A549 treated with DMSO at 1 μM for 4 hours (cell line): Measurements from ENCODE around the gene CIAPIN1. TPM values are rescaled to one million over a fixed set of nuclear protein-coding genes. Genes with fewer than 3 reads are reported as not detected.

Experiments used
- total RNA-seq: library from RNA; stranded (reverse); fragments of 200-300 nt; extraction: Qiagen RNA extraction; gene quantifications from 5 replicates; pipeline ENCODE4 v1.2.3, GENCODE V29; 2022; ENCODE audit warnings: low read depth

Gene CIAPIN1
- total RNA-seq: 68.9 to 89.6 TPM (median 73.2 TPM) in 5 replicates

DNA sequence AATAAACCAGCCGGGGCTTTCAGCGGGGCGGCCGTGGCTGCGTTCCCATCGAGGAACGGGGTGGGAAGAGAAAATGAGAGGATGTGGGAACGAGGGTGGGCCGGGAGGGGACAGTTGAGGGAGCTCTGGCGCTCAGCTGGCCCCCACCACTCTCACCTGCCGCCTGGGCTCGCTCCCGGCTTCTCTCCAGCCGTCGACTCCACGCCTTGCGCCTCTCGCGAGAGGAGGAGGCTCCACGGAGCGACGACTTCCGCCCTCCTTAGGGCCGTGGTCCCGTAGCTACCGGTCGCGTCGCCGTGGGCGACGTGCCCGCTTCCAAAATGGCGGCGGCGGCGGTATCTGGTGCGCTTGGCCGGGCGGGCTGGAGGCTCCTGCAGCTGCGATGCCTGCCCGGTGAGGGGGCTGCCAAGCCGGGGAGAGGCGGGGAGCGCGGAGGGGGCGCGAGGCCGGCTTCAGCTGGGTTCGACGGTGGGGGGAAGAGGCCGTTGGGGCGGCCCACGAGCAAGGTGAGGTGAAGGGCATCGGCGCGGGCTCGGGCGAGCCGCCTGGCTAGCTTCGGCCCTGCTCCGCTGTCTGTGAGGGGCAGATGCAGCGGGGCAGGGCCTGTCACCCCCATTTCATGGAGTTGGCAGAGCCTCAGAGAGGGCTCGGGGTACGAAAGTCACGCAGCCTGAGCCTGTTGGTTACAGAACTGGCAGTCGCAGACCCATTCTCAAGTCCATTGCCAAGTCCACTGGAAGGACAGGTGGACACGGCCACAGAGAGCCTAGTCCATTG lies at the start of gene CIAPIN1, which contains the start of gene COQ9:
Gene CIAPIN1 (minus strand): TSS at position 200 of the 777 bp plus-strand sequence. CDS start 6,457 bp downstream, outside the sequence.
Gene COQ9 (plus strand): TSS at position 294 of the 777 bp plus-strand sequence. CDS start 27 bp downstream, at position 321.

DNA sequence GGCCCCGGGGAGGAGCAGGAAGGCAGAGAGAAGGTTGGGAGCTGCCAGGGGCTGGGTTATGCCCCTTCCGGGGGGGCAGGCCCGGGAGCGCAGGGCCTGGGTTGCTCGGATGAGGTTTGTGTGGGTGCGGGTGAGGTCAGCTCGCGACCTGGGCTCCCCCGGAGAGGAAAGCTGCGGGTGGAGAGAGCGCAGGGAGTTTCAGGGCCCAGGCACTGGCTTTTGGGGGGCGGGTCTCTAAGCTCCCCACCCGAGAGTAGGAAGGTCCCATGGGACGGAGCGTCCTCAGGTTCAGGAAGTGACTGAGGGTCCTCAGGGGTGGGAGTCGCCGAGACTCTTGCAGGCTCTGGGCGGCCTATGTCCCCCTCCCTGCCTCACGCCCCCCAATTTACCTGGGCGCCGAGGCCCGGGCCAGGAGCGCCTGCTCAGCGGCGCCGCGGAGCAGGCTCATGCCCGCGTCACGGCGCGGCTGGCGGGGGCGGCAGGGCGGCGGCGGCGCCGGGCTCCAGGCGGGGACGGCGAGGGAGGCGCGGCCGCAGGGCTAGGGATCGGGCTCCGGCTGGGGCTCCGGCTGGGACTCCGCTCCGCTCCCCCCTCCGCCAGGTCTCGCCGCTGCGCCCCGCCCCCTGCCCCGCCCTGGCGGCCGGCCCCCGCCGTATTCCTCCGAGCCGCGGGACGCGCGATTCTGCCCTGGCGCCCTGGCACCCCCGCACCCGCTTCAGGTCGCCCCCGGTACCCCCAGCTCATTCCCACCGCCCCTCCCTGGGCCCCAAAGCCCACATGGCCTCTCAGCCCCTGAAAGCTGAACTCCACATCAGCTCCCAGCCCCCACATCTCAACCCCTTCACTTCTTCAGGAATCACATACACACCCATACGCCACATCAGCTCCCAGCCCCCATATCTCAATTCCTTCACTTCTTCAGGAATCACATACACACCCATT lies 39.0 kb upstream of the CIAPIN1 start, which contains the start of gene DOK4:
Gene DOK4 (minus strand): TSS at position 578 of the 942 bp plus-strand sequence. CDS start 6,986 bp downstream, outside the sequence.

DNA sequence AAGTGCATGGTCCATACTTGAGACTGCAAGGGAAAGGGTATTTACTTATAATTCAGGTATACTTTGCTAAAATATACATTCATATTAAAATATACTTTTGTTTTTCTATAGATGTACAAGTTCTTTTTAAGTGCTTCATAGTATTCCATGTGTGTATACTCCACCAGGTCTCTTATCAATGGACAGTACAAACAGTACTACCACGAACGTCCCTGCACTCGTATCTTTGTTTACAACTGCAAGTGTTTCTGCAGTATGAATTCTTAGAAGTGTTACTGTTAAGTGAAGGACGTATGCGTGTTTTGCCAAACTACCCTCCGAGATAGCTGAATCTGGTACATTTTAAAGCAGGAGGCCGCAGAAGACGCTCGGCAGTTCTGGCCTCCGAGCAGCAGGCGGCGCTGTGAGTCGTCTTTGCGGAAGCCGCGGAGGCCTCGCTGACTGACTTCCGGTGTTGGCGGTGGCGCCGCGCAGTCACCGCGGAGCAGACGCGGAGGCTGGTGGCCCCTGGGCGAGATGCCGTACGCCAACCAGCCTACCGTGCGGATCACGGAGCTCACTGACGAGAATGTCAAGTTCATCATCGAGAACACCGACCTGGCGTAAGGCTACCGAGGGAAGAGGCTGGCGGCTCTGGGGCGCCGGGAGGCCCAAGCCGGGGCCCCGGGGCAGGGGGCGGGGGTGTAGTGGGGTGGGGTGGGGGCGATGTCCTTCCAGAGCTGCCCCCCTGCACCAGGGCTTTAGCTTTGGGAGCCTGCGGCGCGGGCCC lies 15.2 kb upstream of the CIAPIN1 start, which contains the start of gene POLR2C:
Gene POLR2C (plus strand): TSS at position 471 of the 769 bp plus-strand sequence. CDS start 46 bp downstream, at position 517.

DNA sequence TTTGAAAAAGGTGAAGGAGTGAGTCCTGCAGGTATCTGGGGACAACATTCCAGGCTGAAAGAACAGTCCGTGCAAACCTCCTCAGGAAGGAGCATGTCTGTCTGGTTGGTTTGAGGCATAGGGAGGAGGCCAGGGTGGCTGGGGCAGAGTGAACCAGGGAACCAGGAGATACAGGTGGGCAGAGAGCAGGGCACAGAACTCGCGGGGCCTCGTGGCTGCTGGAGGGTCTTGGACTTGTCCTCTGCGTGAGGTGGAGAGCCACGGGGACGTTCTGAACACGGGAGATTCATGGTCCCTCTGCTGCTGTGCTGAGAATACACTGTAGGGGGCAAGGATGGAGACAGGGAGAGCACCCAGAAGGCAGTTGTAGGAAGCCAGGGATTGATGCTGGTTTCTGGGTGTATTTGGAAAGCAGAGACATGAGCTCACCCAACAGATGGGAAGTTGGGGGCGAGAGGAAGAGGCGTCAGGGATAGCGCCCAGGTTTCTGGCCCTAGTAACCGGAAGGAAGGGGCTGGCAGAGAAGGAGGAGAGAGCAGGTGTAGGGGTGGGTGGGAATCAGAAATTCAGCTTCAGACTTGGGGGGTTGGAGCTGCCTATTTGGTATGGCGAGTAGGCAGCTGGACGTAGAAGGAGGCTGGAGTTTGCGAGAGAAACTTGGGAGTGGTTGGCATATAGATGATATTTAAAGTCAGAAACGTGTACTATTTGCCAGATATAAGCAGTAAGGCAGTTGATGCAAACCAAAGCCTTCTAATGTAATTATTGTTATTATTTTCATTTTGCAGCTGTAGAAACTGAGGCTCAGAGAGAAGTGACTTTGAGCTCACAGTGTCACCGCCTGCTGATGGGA lies 43.0 kb downstream of the CIAPIN1 start, which contains the start of gene CCL17:
Gene CCL17 (plus strand): TSS at position 803 of the 853 bp plus-strand sequence. CDS start 9,166 bp downstream, outside the sequence.

Other genes with a start within 250 kb of the CIAPIN1 start
- gene ARL2BP, start 202.1 kb downstream of the CIAPIN1 start, total RNA-seq: 63.6 to 82.8 TPM (median 73.3 TPM) in 5 replicates
- 1.3 to 2.1 TPM (median 1.6 TPM) in 5 replicates for gene PLLP, start 162.7 kb downstream of the CIAPIN1 start, total RNA-seq
- gene CCL22, start 88.6 kb downstream of the CIAPIN1 start, total RNA-seq: 0.06 to 0.08 TPM (median 0.07 TPM) in 4 of 5 replicates, not detected in the other
- gene CX3CL1, start 74.9 kb downstream of the CIAPIN1 start, total RNA-seq: 0.04 to 0.32 TPM (median 0.10 TPM) in 4 of 5 replicates, not detected in the other
- not detected in 5 replicates for gene CCL17, start 42.6 kb downstream of the CIAPIN1 start, total RNA-seq
- 38.1 to 53.6 TPM (median 51.3 TPM) in 5 replicates for gene COQ9, start 94 bp upstream of the CIAPIN1 start, total RNA-seq
- gene POLR2C, start 15.3 kb upstream of the CIAPIN1 start, total RNA-seq: 106 to 173 TPM (median 107 TPM) in 5 replicates
- 33.4 to 45.4 TPM (median 42.6 TPM) in 5 replicates for gene DOK4, start 39.1 kb upstream of the CIAPIN1 start, total RNA-seq
- gene CCDC102A, start 89.2 kb upstream of the CIAPIN1 start, total RNA-seq: 5.7 to 9.7 TPM (median 9.4 TPM) in 5 replicates
- 0.02 to 0.07 TPM (median 0.06 TPM) in 5 replicates for gene ADGRG5, start 95.3 kb upstream of the CIAPIN1 start, total RNA-seq
- 185 to 252 TPM (median 205 TPM) in 5 replicates for gene ADGRG1, start 181.2 kb upstream of the CIAPIN1 start, total RNA-seq
- gene ADGRG3, start 220.9 kb upstream of the CIAPIN1 start, total RNA-seq: 0.51 to 0.79 TPM (median 0.63 TPM) in 5 replicates
- gene DRC7, start 247.4 kb upstream of the CIAPIN1 start, total RNA-seq: 0.05 to 0.27 TPM (median 0.11 TPM) in 5 replicates